GM23338 (cell line): ENCODE results near the gene SH3RF3.

Experiments
- CREB1 ChIP-seq: fragments of 250-450 bp; sonication (Bioruptor Pico); IDR thresholded peaks from 2 replicates; pipeline ENCODE4 v1.5.0; 2020; ENCODE audit warnings: low read depth, mild to moderate bottlenecking, moderate library complexity
- CTCF ChIP-seq, 2 experiments: fragments of 200-600 bp in 1 of 2; sonication (generic) in 1 of 2; conservative IDR thresholded peaks; 2 replicates each; pipeline versions ENCODE4 v1.5.1 to v1.6.1; 2016 to 2017; ENCODE audit warnings: antibody characterized with exemption in 2 of 2, low read depth in 2 of 2, mild to moderate bottlenecking in 2 of 2, moderate library complexity in 1 of 2
- EZH2 ChIP-seq: fragments of 200-600 bp; sonication (generic); IDR thresholded peaks from one replicate; pipeline ENCODE4 v1.8.0; 2017; ENCODE audit warnings: antibody characterized with exemption, mild to moderate bottlenecking, low read depth; ENCODE audit not compliant: unreplicated experiment
- EZH2phosphoT487 ChIP-seq: fragments of 200-600 bp; sonication (generic); IDR thresholded peaks from one replicate; pipeline ENCODE4 v1.8.1; 2018; ENCODE audit warnings: antibody characterized with exemption; ENCODE audit not compliant: unreplicated experiment
- JUNB ChIP-seq: IDR thresholded peaks from one replicate; pipeline ENCODE4 v1.6.1; 2016; ENCODE audit warnings: antibody characterized with exemption; ENCODE audit not compliant: unreplicated experiment
- NANOG ChIP-seq: IDR thresholded peaks from 2 replicates; pipeline ENCODE4 v1.6.1; 2016; ENCODE audit warnings: antibody characterized with exemption, borderline replicate concordance
- POLR2AphosphoS5 ChIP-seq: IDR thresholded peaks from 2 replicates; pipeline ENCODE4 v1.6.1; 2016; ENCODE audit warnings: antibody characterized with exemption, low read depth
- REST ChIP-seq: IDR thresholded peaks from one replicate; pipeline ENCODE4 v1.6.1; 2018; ENCODE audit warnings: antibody characterized with exemption; ENCODE audit not compliant: unreplicated experiment
- STAT1 ChIP-seq: IDR thresholded peaks from one replicate; pipeline ENCODE4 v1.6.1; 2016; ENCODE audit warnings: antibody characterized with exemption; ENCODE audit not compliant: unreplicated experiment
- ZNF331 ChIP-seq: fragments of 250-450 bp; sonication (Bioruptor Pico); IDR thresholded peaks from 2 replicates; pipeline ENCODE4 v1.5.0; 2020; ENCODE audit warnings: low read depth, mild to moderate bottlenecking, moderate library complexity
- ZNF462 ChIP-seq: fragments of 250-450 bp; sonication (Bioruptor Pico); IDR thresholded peaks from 2 replicates; pipeline ENCODE4 v1.5.0; 2020; ENCODE audit warnings: mild to moderate bottlenecking, moderate library complexity

GRCh38 chr2:109171444-109172334 is 42.7 kb downstream of the SH3RF3 start:
- TF ChIP-seq POLR2AphosphoS5 (no peak), REST (no peak), EZH2 (no peak), CTCF (conservative IDR thresholded peaks at IDR 0.05; ENCODE audit: low read depth in 2 of 2) (no peak), NANOG (no peak), EZH2phosphoT487 (no peak), CREB1 (CRISPR knock-in tag) (no peak), ZNF331 (no peak), JUNB (no peak), ZNF462 (no peak), STAT1 (no peak)
